Peyer's patch (tissue), 4 donors: Measurements from ENCODE around the gene DNAH3.
"Not testable (repeated sequence)": the region's sequence is repeated elsewhere in the genome, so short reads cannot be mapped to it uniquely, and the experiment has no call there.

ENCODE experiments used
- POLR2A ChIP-seq, 2 donors: fragments of 450-650 bp; IDR thresholded peaks; one replicate each; pipeline ENCODE4 v1.5.1; 2017; ENCODE audit warnings: antibody characterized with exemption in 2 of 2, mild to moderate bottlenecking in 2 of 2, moderate library complexity in 2 of 2
- TF ChIP-seq, protein P1 (sequence below), 6 experiments: fragments of 450-650 bp in 4 of 6; fragments of 200-600 bp in 2 of 6; sonication (generic) in 1 of 6; IDR thresholded peaks; one replicate each; pipeline ENCODE4 v1.5.1; 2017 to 2019; ENCODE audit warnings: antibody characterized with exemption in 6 of 6, mild to moderate bottlenecking in 3 of 6, moderate library complexity in 1 of 6

DNA sequence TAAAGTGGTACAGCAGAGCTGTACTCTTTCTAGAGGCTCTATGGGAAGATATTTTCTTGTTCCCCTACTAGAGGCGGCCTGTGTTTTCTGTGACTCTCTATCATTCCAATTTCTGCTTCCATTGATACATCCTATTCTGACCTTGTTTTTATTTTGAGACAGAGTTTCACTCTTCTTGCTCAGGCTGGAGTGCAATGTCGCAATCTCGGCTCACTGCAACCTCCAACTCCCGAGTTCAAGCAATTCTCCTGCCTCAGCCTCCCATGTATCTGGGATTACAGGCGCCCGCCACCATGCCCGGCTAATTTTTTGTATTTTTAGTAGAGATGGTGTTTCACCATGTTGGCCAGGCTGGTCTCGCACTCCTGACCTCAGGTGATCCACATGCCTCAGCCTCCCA, 44.7 kb upstream of the DNAH3 start:
- TF ChIP-seq, protein P1, sequence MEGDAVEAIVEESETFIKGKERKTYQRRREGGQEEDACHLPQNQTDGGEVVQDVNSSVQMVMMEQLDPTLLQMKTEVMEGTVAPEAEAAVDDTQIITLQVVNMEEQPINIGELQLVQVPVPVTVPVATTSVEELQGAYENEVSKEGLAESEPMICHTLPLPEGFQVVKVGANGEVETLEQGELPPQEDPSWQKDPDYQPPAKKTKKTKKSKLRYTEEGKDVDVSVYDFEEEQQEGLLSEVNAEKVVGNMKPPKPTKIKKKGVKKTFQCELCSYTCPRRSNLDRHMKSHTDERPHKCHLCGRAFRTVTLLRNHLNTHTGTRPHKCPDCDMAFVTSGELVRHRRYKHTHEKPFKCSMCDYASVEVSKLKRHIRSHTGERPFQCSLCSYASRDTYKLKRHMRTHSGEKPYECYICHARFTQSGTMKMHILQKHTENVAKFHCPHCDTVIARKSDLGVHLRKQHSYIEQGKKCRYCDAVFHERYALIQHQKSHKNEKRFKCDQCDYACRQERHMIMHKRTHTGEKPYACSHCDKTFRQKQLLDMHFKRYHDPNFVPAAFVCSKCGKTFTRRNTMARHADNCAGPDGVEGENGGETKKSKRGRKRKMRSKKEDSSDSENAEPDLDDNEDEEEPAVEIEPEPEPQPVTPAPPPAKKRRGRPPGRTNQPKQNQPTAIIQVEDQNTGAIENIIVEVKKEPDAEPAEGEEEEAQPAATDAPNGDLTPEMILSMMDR (IDR thresholded peaks at IDR 0.05), result not testable (repeated sequence)
- not testable (repeated sequence) for TF ChIP-seq POLR2A (IDR thresholded peaks at IDR 0.05)
